ENCODE results near the gene CYFIP2.

- TF ChIP-seq CTCF (IDR thresholded peaks at IDR 0.05; ENCODE audit: poor library complexity, severe bottlenecking): no peak
- no peak for TF ChIP-seq POLR2AphosphoS5 (IDR thresholded peaks at IDR 0.05)
- TF ChIP-seq TAF1 (IDR thresholded peaks at IDR 0.05; ENCODE audit: low read depth): no peak
- TF ChIP-seq EZH2 (IDR thresholded peaks at IDR 0.05; ENCODE audit: borderline replicate concordance, insufficient read depth, low read length, poor library complexity, severe bottlenecking): no peak
- no peak for TF ChIP-seq REST (IDR thresholded peaks at IDR 0.05; ENCODE audit: borderline replicate concordance)
- no peak for TF ChIP-seq MXI1 (conservative IDR thresholded peaks at IDR 0.05; ENCODE audit: poor library complexity, severe bottlenecking)
- no peak for TF ChIP-seq EP300 (conservative IDR thresholded peaks at IDR 0.05; ENCODE audit: poor library complexity, severe bottlenecking)
These were observed 15.0 kb downstream of the CYFIP2 start for GRCh38 chr5:157280927-157281326.
